Measurements from ENCODE around the gene RBMY1F.
"Not testable (repeated sequence)": the region's sequence is repeated elsewhere in the genome, so short reads cannot be mapped to it uniquely, and the experiment has no call there.

The RBMY1F gene

GRCh38 chrY:22182823-22183222, at the start of gene RBMY1F:
RBMY1F (minus strand) TSS chrY:22182923; CDS start chrY:22180969, 1,954 bp downstream.
- DNase-seq: not testable (repeated sequence)

GRCh38 chrY:22151144-22151543, 31.6 kb downstream of the RBMY1F start:
- DNase-seq: not testable (repeated sequence)

GRCh38 chrY:22141011-22141695, 41.6 kb downstream of the RBMY1F start:
- not testable (repeated sequence) for DNase-seq

- DNase-seq: not testable (repeated sequence)
Observed at GRCh38 chrY:22134719-22135118, 48.0 kb downstream of the RBMY1F start.

DNA sequence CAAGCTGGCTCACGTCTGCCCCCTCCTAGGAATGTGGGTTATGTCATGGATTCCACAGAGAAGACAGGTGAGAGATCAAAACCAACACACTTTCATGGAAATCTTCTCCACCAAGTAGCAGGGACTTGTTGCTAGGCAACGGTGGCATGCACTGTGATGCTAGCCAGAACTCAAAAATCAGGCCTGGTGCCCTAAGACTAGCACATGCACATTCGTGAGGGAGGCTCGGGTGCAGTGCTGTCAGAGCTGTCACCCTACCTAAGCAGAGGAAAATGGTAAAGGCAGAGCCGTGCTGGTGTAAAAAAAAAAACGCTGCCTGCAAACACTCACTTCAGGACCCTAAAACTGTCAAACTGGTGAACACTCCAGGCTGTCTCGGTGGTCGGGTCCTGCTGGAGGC, 52.2 kb downstream of the RBMY1F start:
- DNase-seq: not testable (repeated sequence)
